Effector memory CD8-positive, alpha-beta T cell (primary cell): ENCODE measurements around the gene LIMK2.
"Not testable (repeated sequence)": the region's sequence is repeated elsewhere in the genome, so short reads cannot be mapped to it uniquely, and the experiment has no call there.

Experiments used
- ATAC-seq: fragments of 150-1000 bp; cut with Tn5 transposase; replicated peaks from 2 replicates; pipeline ENCODE4 v1.10.0; 2021; ENCODE audit warnings: mild to moderate bottlenecking, moderate library complexity
- DNase-seq, 3 experiments: peaks; one replicate each; pipeline ENCODE4 v3.0.0; 2021
- H3K27ac Mint-ChIP-seq, 2 donors: one replicate each; pipeline ENCODE4 v1.8.0; 2022; ENCODE audit warnings: mild to moderate bottlenecking in 2 of 2, mixed read lengths in 2 of 2, moderate library complexity in 2 of 2
- H3K27me3 Mint-ChIP-seq, 2 donors: one replicate each; pipeline ENCODE4 v1.8.0; 2022; ENCODE audit warnings: mixed read lengths in 2 of 2
- H3K36me3 Mint-ChIP-seq: one replicate; pipeline ENCODE4 v1.8.0; 2022; ENCODE audit warnings: mild to moderate bottlenecking, moderate library complexity, mixed read lengths; ENCODE audit not compliant: insufficient read depth
- H3K4me1 Mint-ChIP-seq, 2 donors: one replicate each; pipeline ENCODE4 v1.8.0; 2022; ENCODE audit warnings: low read depth in 2 of 2, mixed read lengths in 2 of 2
- H3K4me3 Mint-ChIP-seq, 2 donors: one replicate each; pipeline ENCODE4 v1.8.0; 2022; ENCODE audit warnings: mild to moderate bottlenecking in 2 of 2, mixed read lengths in 2 of 2, moderate library complexity in 2 of 2
- H3K9me3 Mint-ChIP-seq, 2 donors: one replicate each; pipeline ENCODE4 v1.8.0; 2022; ENCODE audit warnings: mixed read lengths in 2 of 2

The LIMK2 gene

GRCh38 chr22:31194681-31195080, 17.4 kb upstream of the LIMK2 start:
- H3K27me3 Mint-ChIP-seq, ATAC-seq, H3K4me3 Mint-ChIP-seq, H3K4me1 Mint-ChIP-seq, H3K9me3 Mint-ChIP-seq, H3K27ac Mint-ChIP-seq, DNase-seq: not testable (repeated sequence)
- H3K36me3 Mint-ChIP-seq: peaks cover 63% of the 10 kb centered on the region

GRCh38 chr22:31199187-31199586, 12.9 kb upstream of the LIMK2 start:
- Mint-ChIP-seq H3K4me1 (no peaks in the 10 kb centered on the region), H3K36me3 (peaks cover 39% of the 10 kb centered on the region), H3K27me3 (no peaks in the 10 kb centered on the region), H3K27ac (no peak overlapping the region), H3K9me3 (no peaks in the 10 kb centered on the region), H3K4me3 (no peak overlapping the region)
- DNase-seq (no peak), ATAC-seq (no peak)

GRCh38 chr22:31204352-31204984, 7.6 kb upstream of the LIMK2 start:
- not testable (repeated sequence) for ATAC-seq, H3K4me1 Mint-ChIP-seq, H3K36me3 Mint-ChIP-seq, H3K9me3 Mint-ChIP-seq, DNase-seq, H3K4me3 Mint-ChIP-seq, H3K27me3 Mint-ChIP-seq
- peak overlapping the region in 1 of 2 donors; percentile 69 for H3K27ac Mint-ChIP-seq

GRCh38 chr22:31205059-31205458, 7.0 kb upstream of the LIMK2 start:
- not testable (repeated sequence) for H3K36me3 Mint-ChIP-seq, ATAC-seq, H3K27me3 Mint-ChIP-seq, H3K4me1 Mint-ChIP-seq, H3K4me3 Mint-ChIP-seq, DNase-seq, H3K9me3 Mint-ChIP-seq, H3K27ac Mint-ChIP-seq

GRCh38 chr22:31206460-31206859, 5.6 kb upstream of the LIMK2 start:
- not testable (repeated sequence) for H3K27me3 Mint-ChIP-seq, H3K4me3 Mint-ChIP-seq, ATAC-seq, DNase-seq, H3K9me3 Mint-ChIP-seq
- Mint-ChIP-seq H3K4me1 (peaks cover 14 to 20% of the 10 kb centered on the region in 2 donors), H3K27ac (peak overlapping the region in 1 of 2 donors; percentile 65), H3K36me3 (peaks cover 15% of the 10 kb centered on the region)

- Mint-ChIP-seq H3K27me3 (no peaks in the 10 kb centered on the region), H3K4me1 (peaks cover 17 to 27% of the 10 kb centered on the region in 2 donors), H3K4me3 (no peak overlapping the region), H3K27ac (peak overlapping the region; percentile 25 to 60), H3K9me3 (no peaks in the 10 kb centered on the region), H3K36me3 (peaks cover 15% of the 10 kb centered on the region)
- DNase-seq (no peak), ATAC-seq (no peak)
Observed at GRCh38 chr22:31206896-31207687, 5.0 kb upstream of the LIMK2 start.

- H3K27ac Mint-ChIP-seq: peak overlapping the region; percentile 74 to 94
- peak in 1 of 3 experiments; percentile 12 for DNase-seq
- H3K9me3 Mint-ChIP-seq: no peaks in the 10 kb centered on the region
- ATAC-seq: no peak
- peaks cover 12% of the 10 kb centered on the region for H3K36me3 Mint-ChIP-seq
- peaks cover 25 to 38% of the 10 kb centered on the region in 2 donors for H3K4me1 Mint-ChIP-seq
- H3K27me3 Mint-ChIP-seq: no peaks in the 10 kb centered on the region
- H3K4me3 Mint-ChIP-seq: peak overlapping the region; percentile 85 to 91
Observed at GRCh38 chr22:31210556-31211421, 1.3 kb upstream of the LIMK2 start.

GRCh38 chr22:31211482-31211861, 626 bp upstream of the LIMK2 start:
- peak overlapping the region; percentile 85 to 91 for H3K4me3 Mint-ChIP-seq
- DNase-seq (no peak), ATAC-seq (no peak)
- peaks cover 30 to 43% of the 10 kb centered on the region in 2 donors for H3K4me1 Mint-ChIP-seq
- peak overlapping the region; percentile 81 to 94 for H3K27ac Mint-ChIP-seq
- H3K27me3 Mint-ChIP-seq: no peaks in the 10 kb centered on the region
- H3K36me3 Mint-ChIP-seq: peaks cover 7% of the 10 kb centered on the region
- no peaks in the 10 kb centered on the region for H3K9me3 Mint-ChIP-seq

GRCh38 chr22:31212783-31213629, 908 bp downstream of the LIMK2 start:
- Mint-ChIP-seq H3K4me1 (peaks cover 35 to 43% of the 10 kb centered on the region in 2 donors), H3K27ac (peak overlapping the region; percentile 81 to 94), H3K36me3 (peaks cover 9% of the 10 kb centered on the region), H3K27me3 (no peaks in the 10 kb centered on the region), H3K9me3 (no peaks in the 10 kb centered on the region), H3K4me3 (peak overlapping the region; percentile 85 to 91)
- no peak for ATAC-seq
- peak in 1 of 3 experiments; percentile 5 for DNase-seq

GRCh38 chr22:31215018-31215535, 3.0 kb downstream of the LIMK2 start:
- Mint-ChIP-seq H3K9me3 (no peaks in the 10 kb centered on the region), H3K36me3 (peaks cover 9% of the 10 kb centered on the region), H3K27ac (no peak overlapping the region), H3K4me3 (no peak overlapping the region), H3K27me3 (no peaks in the 10 kb centered on the region), H3K4me1 (peaks cover 33 to 36% of the 10 kb centered on the region in 2 donors)
- no peak for ATAC-seq
- DNase-seq: no peak

GRCh38 chr22:31218565-31219262, 6.6 kb downstream of the LIMK2 start:
- no peak for DNase-seq
- Mint-ChIP-seq H3K4me1 (peaks cover 10 to 20% of the 10 kb centered on the region in 2 donors), H3K4me3 (no peak overlapping the region), H3K36me3 (peaks cover 2% of the 10 kb centered on the region), H3K9me3 (no peaks in the 10 kb centered on the region), H3K27me3 (no peaks in the 10 kb centered on the region), H3K27ac (peak overlapping the region in 1 of 2 donors; percentile 22)
- no peak for ATAC-seq

GRCh38 chr22:31221084-31221483, 9.0 kb downstream of the LIMK2 start:
- no peaks in the 10 kb centered on the region for H3K27me3 Mint-ChIP-seq
- H3K9me3 Mint-ChIP-seq: no peaks in the 10 kb centered on the region
- ATAC-seq: no peak
- H3K36me3 Mint-ChIP-seq: peaks cover 7% of the 10 kb centered on the region
- peak overlapping the region in 1 of 2 donors; percentile 10 for H3K27ac Mint-ChIP-seq
- H3K4me1 Mint-ChIP-seq: peaks cover 6 to 20% of the 10 kb centered on the region in 2 donors
- H3K4me3 Mint-ChIP-seq: no peak overlapping the region
- DNase-seq: no peak
